Measurements from ENCODE around the gene DUSP11.

GRCh38 chr2:73730810-73731209 is 49.1 kb downstream of the DUSP11 start:
- TF ChIP-seq CTCF (IDR thresholded peaks at IDR 0.05) (no peak), POLR2AphosphoS5 (IDR thresholded peaks at IDR 0.05; ENCODE audit: insufficient read depth in 1 of 2, low read depth in 1 of 2) (peak; percentile 12 to 75)
